GM12891 (cell line): ENCODE data around the gene RANBP17.

ENCODE experiments used
- POLR2A ChIP-seq: IDR thresholded peaks from 2 replicates; pipeline ENCODE4 v1.6.1; 2011; ENCODE audit warnings: low read depth, low read length, control low read depth
- POLR2AphosphoS5 ChIP-seq: IDR thresholded peaks from 2 replicates; pipeline ENCODE4 v1.6.1; 2011; ENCODE audit warnings: low read depth, low read length, control low read depth
- SPI1 ChIP-seq: IDR thresholded peaks from 2 replicates; pipeline ENCODE4 v1.6.1; 2011; ENCODE audit warnings: low read depth, low read length, control low read depth
- TAF1 ChIP-seq: IDR thresholded peaks from 2 replicates; pipeline ENCODE4 v1.6.1; 2011; ENCODE audit warnings: low read depth, low read length, control low read depth

DNA sequence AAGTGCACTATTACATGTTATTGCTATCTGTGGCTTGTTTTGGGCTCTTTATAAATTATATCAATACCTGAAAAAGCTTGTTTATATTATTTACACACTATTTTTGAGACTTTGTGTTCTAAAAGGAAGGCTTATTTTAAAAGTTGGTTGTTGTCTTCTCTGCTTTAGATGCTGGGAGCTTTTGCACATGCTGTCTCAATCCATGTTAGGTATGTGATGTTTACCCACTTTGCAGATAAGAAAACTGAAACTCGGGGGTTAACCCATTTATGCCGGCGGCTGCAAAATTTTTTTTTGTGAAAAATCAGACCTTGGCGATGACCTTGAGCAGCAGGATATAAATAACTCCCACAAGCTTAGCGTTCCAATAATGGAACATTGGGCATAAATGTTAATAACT, 212.9 kb downstream of the RANBP17 start:
- no peak for TF ChIP-seq POLR2AphosphoS5
- no peak for TF ChIP-seq POLR2A
- TF ChIP-seq TAF1: no peak
- no peak for TF ChIP-seq SPI1
